ENCODE data around the gene ADAM33. TPM values are rescaled to one million over a fixed set of nuclear protein-coding genes. Genes with fewer than 3 reads are reported as not detected.

The ADAM33 gene
- total RNA-seq, 4 donors from 2014 or later: 2.6 to 6.4 (median 3.1) TPM

GRCh38 chr20:3645309-3646066, 36.3 kb downstream of the ADAM33 start:
- no peak for TF ChIP-seq CTCF (IDR thresholded peaks at IDR 0.05 in 4 of 5, conservative IDR thresholded peaks at IDR 0.05 in 1 of 5)
- TF ChIP-seq POLR2A (IDR thresholded peaks at IDR 0.05): no peak

DNA sequence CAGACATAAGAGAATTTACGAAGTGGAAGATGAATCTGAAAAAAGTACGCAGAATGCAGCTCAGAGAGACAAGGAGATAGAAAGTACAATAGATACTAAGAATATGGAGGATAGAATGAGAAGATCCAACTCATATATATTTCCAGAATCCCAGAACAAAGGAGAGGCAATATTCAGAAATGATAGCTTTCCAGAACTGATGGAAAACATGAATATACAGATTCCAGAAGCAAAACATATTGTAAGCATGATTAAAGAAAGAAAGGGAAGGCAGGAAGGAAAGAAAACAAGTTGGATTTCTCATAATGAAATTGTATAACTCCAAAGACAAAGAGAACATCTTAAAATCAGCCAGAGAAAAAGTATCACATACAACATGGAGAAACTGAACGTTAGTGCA, 41.6 kb downstream of the ADAM33 start:
- Histone ChIP-seq H3K27me3 (no peaks in the 10 kb centered on the region), H3K27ac (no peak overlapping the region), H3K4me1 (no peaks in the 10 kb centered on the region), H3K36me3 (peaks cover 2 to 27% of the 10 kb centered on the region in 2 donors), H3K9me3 (no peaks in the 10 kb centered on the region), H3K4me3 (no peak overlapping the region)
- no peak for DNase-seq
- in situ Hi-C loops (cut with MboI; ENCODE audit: low sequenced_read_pairs in 4 of 4) (no loop called here), intact Hi-C loops (cut with DNase I; ENCODE audit: low total_unique reads) (no loop called here)
- ATAC-seq: no peak
- TF ChIP-seq POLR2A (IDR thresholded peaks at IDR 0.05): no peak
- no peak for TF ChIP-seq CTCF (IDR thresholded peaks at IDR 0.05 in 4 of 5, conservative IDR thresholded peaks at IDR 0.05 in 1 of 5)

More at GRCh38 chr20:3645309-3646066, 36.3 kb downstream of the ADAM33 start:
- DNase-seq: no peak
- in situ Hi-C loops (cut with MboI; ENCODE audit: low sequenced_read_pairs in 4 of 4) (no loop called here), intact Hi-C loops (cut with DNase I; ENCODE audit: low total_unique reads) (no loop called here)
- Histone ChIP-seq H3K4me1 (no peaks in the 10 kb centered on the region), H3K36me3 (peaks cover 0 to 70% of the 10 kb centered on the region in 2 donors), H3K27ac (no peak overlapping the region), H3K4me3 (no peak overlapping the region), H3K9me3 (no peaks in the 10 kb centered on the region), H3K27me3 (no peaks in the 10 kb centered on the region)
- no peak for ATAC-seq

DNA sequence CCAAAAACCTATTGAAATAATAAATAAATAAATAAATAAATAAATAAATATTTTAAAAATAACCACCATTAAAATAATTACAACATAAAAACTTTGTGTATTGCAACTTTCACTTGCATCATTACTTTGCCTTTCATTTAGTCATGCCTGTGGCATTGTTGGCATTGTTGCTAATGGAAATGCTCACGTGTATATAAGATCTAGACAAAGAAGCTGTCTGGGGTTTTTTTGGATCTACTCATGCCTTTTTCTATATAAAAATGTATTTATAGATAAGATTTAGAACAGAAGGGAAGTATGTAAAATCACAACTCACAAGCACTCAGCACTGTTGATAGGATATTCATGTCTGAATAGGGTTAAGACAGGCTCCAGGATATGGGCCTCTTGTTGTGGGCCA, 46.5 kb downstream of the ADAM33 start:
- intact Hi-C loops (cut with DNase I; ENCODE audit: low total_unique reads): no loop called here
- H3K36me3 ChIP-seq: peaks cover 2 to 7% of the 10 kb centered on the region in 2 donors
- ATAC-seq: no peak

DNA sequence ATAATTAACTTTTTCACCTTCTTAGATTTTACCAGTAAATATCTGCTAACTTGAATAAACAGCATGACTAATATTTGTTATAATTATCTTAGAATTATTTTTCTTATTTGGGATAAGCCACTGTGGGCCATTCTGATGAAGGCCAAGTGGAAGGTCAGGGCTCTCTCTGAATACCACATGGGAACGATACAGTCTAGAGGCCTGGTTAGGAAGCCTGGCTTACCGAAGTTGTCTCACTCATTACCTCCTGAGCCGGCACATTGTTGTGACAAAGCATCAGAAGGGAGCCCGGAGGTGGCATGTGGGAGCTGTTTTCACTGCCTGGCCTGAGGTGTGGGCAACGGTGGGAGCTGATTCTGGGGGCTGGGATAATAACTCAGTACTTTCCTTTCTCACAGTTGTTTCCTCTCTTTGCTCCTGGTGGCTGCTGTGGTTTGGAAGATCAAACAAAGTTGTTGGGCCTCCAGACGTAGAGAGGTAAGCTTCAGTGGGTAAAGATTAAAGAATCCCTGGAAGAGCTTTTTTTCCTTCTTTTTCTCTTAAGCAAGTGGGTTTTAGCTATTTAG, 47.8 kb downstream of the ADAM33 start:
- ATAC-seq: no peak
- intact Hi-C loops (cut with DNase I; ENCODE audit: low total_unique reads): no loop called here
- in situ Hi-C loops (cut with MboI; ENCODE audit: low sequenced_read_pairs in 4 of 4): no loop called here
- Histone ChIP-seq H3K9me3 (no peaks in the 10 kb centered on the region), H3K4me1 (no peaks in the 10 kb centered on the region), H3K4me3 (no peak overlapping the region), H3K36me3 (peaks cover 2 to 5% of the 10 kb centered on the region in 2 donors), H3K27me3 (no peaks in the 10 kb centered on the region), H3K27ac (no peak overlapping the region)
- TF ChIP-seq POLR2A (IDR thresholded peaks at IDR 0.05): no peak
- no peak for TF ChIP-seq CTCF (IDR thresholded peaks at IDR 0.05 in 4 of 5, conservative IDR thresholded peaks at IDR 0.05 in 1 of 5)
- DNase-seq: no peak

More for the DNA sequence above, 46.5 kb downstream of the ADAM33 start:
- Histone ChIP-seq H3K9me3 (no peaks in the 10 kb centered on the region), H3K4me3 (no peak overlapping the region), H3K27ac (no peak overlapping the region), H3K27me3 (no peaks in the 10 kb centered on the region), H3K4me1 (no peaks in the 10 kb centered on the region)
- no peak for DNase-seq
- no peak for TF ChIP-seq CTCF (IDR thresholded peaks at IDR 0.05 in 4 of 5, conservative IDR thresholded peaks at IDR 0.05 in 1 of 5)
- no peak for TF ChIP-seq POLR2A (IDR thresholded peaks at IDR 0.05)
- in situ Hi-C loops (cut with MboI; ENCODE audit: low sequenced_read_pairs in 4 of 4): no loop called here

Measured in gastrocnemius medialis (tissue), 4 donors.